Measurements from ENCODE around the gene UGT1A1.

Gene UGT1A1

GRCh38 chr2:233798335-233799086, 38.4 kb downstream of the UGT1A1 start:
- DNase-seq (ENCODE audit: low spot score) = no peak

- no peak for DNase-seq (ENCODE audit: low spot score)
These were observed 39.1 kb downstream of the UGT1A1 start for GRCh38 chr2:233799087-233799665.

DNA sequence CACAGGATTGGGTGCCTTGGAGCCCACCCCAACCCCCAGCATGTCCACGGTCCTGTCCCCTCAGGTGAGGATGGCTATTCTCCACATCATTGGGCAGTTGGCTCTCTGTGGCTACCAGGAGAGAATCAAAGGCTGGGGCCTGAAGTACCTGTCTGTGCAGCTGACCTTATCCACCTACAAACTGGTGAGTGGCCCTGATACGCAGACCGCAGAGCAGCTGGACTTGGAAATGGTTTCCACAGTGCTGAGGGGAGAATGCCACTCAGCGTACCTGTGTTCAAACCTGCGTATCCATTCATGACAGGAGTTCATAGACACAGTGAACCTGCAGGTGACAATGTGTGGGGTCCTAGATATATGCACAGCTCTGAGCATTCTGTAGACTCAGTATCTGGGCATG, 39.6 kb downstream of the UGT1A1 start:
- no peak for DNase-seq (ENCODE audit: low spot score)

DNA sequence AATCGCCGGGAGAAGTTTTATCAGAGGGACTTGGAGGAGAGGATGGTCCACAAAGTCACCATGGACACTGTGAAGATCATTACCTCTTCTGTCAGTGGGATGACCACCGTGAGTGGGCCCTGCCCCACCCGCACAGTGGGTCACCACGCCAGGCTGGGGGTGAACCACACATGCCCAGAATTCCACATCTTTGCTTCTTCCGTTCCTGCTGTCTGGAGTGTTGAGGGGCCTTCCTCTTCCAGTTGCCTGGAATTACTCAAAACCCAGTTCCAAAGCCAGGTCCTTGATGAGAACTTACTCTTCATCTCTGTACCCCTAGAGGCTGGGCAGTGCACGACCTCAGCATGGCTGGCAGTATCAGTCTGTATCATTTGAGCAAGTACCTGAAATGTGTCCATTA, 40.1 kb downstream of the UGT1A1 start:
- no peak for DNase-seq (ENCODE audit: low spot score)

DNA sequence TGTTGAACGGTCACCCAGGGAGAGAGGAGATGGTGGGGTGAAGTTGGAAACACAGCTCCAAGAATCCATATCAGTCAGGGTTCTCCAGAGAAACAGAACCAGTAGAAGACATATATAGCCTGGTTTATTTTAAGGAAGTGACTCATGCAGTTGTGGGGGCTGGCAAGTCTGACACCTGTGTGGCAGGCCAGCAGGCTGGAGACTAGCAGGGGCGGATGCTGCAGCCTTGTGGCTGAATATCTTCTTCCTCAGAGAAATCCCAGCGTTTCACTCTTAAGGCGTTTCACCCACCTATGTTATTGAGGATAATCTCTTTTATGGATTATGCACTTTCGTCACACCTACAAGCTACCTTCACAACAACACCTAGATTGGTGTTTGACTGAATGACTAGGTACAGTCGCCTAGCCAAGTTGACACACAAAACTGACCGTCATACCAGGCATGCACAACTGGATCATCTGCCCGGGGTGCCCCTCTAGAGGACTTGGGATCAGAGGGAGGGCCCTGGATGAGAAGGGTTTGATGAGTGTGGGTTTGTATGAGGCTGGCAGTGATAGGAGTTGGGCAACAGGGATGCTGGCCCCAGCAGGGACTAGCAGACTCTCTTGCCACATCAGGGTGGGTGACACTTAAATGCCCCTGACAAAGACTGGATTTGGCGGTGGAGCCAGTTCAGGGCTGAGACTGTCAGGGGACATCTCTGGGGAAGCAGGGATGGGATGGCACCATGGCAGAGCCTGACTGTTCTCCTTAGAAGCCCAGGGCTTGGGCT, 41.5 kb downstream of the UGT1A1 start:
- DNase-seq (ENCODE audit: low spot score) = no peak

DNA sequence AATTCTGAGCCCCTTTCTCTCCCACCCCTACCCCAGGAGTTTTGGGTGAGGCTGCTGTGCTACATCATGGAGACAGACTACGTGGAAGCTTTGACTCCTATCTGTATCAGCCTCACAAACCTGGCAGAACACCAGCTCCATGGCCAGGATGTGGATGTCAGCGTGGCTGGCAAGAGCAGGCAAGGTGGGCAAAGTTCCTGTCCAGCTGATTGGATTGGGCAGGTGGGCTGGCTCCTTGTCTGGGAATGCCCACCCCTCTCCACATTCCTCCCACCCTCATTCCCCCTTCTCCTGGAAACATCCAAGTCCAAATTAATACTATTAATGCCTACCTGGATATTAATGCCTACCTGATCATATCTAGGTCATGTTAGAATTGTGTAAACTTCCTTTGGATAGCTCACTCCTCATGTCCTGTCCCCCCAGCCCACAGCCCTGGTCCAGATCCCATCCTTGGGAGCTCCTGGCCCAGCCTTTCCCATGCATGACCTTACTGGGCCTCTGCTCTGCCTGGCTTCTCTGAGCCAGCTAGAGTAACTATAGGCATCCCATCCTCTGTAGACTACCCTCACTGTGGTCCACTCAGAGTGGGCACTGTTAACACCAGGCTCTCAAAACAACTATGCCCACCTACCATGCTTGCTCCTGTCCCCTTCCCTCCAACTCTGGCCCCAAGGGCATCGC, 42.2 kb downstream of the UGT1A1 start:
- no peak for DNase-seq (ENCODE audit: low spot score)

- no peak for DNase-seq (ENCODE audit: low spot score)
These were observed 43.3 kb downstream of the UGT1A1 start for GRCh38 chr2:233803292-233803911.

GRCh38 chr2:233803994-233804393, 43.9 kb downstream of the UGT1A1 start:
- DNase-seq (ENCODE audit: low spot score) = no peak

GRCh38 chr2:233807215-233807865, 47.3 kb downstream of the UGT1A1 start:
- no peak for DNase-seq (ENCODE audit: low spot score)

DNA sequence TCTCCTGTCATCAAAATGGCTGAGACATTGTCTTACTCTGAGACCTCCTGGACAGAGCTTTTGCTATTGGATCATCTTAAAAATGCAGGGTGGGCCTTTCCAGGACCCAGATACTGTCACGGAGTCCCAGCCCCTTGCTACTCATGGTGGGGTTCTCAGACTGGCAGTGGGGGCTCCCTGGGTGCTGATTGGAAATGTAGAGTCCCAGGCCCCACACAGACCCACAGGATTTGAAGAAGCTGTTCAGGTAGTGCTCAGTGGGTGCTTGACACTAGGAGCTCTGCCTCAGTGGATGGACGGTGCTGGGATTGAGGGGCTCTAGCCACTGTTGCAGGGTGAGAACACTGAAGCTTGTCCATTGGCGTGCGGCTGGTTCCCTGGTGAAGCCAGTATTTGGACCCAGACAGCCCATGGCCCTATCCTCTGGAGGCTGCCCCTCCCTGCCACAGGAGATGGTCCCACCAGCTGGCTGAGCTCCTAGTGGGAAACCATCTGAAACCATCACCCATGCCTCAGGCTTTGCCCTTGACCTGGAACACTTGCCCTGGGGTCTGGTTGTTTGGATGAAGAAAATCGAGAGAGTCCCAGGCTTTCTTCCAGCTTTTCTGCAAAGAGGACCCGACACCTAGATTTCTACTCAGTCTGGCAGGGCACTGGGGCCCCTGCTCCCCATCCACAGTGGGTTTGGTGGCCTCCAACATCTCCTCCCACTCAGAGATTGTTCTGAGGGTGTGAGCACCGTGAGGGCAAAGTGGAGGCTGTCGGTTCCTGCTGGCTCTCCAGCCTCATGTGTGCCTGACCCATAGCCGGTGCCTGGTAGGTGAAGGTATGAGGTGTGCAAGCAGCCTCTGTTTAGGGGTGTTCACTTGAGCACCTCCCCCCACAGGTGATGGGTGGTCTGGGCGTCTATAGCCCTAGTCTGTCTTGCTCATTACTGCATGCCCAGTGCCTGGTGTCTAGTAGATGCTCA, 48.2 kb downstream of the UGT1A1 start:
- no peak for DNase-seq (ENCODE audit: low spot score)

- no peak for DNase-seq (ENCODE audit: low spot score)
These were observed 50.3 kb downstream of the UGT1A1 start for GRCh38 chr2:233810385-233810784.

- DNase-seq (ENCODE audit: low spot score) = no peak
These were observed 51.0 kb downstream of the UGT1A1 start for GRCh38 chr2:233811087-233811486.

- no peak for DNase-seq (ENCODE audit: low spot score)
These were observed 51.7 kb downstream of the UGT1A1 start for GRCh38 chr2:233811732-233812131.

GRCh38 chr2:233813236-233814055, 53.4 kb downstream of the UGT1A1 start:
- no peak for DNase-seq (ENCODE audit: low spot score)

DNA sequence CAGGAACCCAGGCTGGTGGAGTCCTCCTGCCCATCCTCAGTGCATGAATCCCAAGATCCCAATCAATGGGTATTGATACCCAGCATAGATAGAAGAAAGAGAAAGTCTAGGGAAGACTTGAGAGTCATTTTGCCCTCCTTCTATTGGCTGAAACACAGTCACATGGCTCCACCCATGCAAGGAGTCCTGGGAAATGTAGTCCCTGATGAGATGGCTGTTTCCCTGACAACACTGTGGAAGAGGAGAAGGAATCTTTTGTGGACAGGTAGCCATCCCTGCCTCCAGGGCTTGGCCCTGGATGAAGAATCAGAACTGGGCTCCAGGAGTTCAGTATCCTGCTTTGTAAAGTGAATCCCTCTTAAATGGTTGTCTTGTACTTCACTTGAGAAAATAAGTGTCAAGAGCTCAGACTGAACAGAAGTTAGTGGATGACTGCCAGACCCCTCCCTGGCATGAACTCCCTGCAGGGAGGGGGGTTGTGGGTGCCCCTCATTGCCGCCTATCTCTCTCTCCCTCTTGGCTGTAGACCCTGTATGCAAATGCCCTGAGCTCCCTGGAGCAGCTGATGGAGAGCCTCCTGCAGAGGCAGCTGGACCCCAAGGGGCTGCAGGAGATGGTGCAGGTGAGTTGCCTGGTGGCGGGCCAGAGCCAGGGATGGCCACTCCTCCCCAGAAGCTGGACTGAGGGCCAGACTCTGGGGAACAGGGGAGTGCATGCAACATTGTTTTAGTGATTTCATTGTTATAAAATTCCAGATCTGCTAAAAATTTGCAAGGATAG, 54.2 kb downstream of the UGT1A1 start:
- no peak for DNase-seq (ENCODE audit: low spot score)

GRCh38 chr2:233815861-233816260, 55.8 kb downstream of the UGT1A1 start:
- DNase-seq (ENCODE audit: low spot score) = no peak

DNA sequence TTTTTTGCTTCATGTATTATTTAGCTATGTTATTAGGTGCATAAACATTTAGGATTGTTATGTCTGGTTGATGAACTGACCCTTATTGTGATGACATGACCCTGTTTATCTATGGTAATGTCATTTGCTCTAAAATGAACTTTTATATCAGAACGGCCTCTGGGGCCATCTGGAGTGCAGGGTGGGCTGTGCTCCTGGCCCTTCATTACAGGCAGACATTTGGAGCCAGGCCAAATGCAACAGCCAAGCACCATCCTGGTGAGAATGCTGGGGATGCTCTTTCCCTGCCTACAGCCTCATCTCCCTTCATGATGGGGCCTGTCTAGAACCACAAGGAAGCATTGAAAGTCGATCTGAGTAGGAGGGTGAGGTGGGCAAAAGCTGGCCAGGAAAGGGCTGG, 56.3 kb downstream of the UGT1A1 start:
- DNase-seq (ENCODE audit: low spot score) = no peak

- DNase-seq (ENCODE audit: low spot score) = no peak
These were observed 56.7 kb downstream of the UGT1A1 start for GRCh38 chr2:233816771-233817170.

Data from GM03348 (cell line).